ENCODE data around the gene OR5M11. TPM values are rescaled to one million over a fixed set of nuclear protein-coding genes. Genes with fewer than 3 reads are reported as not detected.

OR5M11 gene
- total and polyA plus RNA-seq, 2 donors from 2014 or later = not detected

DNA sequence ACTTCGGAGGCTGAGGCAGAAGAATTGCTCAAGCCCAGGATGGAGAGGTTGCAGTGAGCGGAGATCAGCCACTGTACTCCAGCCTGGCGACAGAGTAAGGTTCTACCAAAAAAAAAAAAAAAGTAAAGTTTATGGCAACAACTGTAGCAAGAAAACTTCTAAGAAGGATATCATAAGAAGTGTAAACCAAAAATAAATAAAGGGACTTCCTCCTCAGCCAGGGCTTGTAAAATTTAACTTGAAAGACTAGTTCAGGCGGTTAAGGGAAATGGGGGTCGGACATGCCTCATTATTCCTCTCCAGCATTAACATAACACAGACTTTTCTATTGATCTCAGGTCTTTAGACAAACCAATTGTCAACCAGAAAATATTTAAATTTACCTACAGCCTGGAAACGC lies 2.5 kb upstream of the OR5M11 start:
- Histone ChIP-seq H3K27me3 (ENCODE audit: control insufficient read depth, insufficient read depth, low read length) (no peaks in the 10 kb centered on the region), H3K4me1 (ENCODE audit: control insufficient read depth in 2 of 3, insufficient read depth in 2 of 3, low read depth in 1 of 3, low read length in 3 of 3) (no peaks in the 10 kb centered on the region), H3K27ac (ENCODE audit: low read depth in 2 of 2, low read length in 2 of 2) (no peak overlapping the region), H3K4me3 (ENCODE audit: low read length in 3 of 3) (no peak overlapping the region), H3K9ac (ENCODE audit: low read length in 3 of 3) (no peak overlapping the region), H3K36me3 (ENCODE audit: control insufficient read depth in 2 of 3, insufficient read depth in 3 of 3, low read length in 3 of 3) (no peaks in the 10 kb centered on the region), H3K9me3 (ENCODE audit: control insufficient read depth in 2 of 3, insufficient read depth in 1 of 3, low read length in 3 of 3) (peaks cover 0 to 2% (median 0%) of the 10 kb centered on the region in 3 donors)
- DNase-seq = no peak
- TF ChIP-seq, protein P1, sequence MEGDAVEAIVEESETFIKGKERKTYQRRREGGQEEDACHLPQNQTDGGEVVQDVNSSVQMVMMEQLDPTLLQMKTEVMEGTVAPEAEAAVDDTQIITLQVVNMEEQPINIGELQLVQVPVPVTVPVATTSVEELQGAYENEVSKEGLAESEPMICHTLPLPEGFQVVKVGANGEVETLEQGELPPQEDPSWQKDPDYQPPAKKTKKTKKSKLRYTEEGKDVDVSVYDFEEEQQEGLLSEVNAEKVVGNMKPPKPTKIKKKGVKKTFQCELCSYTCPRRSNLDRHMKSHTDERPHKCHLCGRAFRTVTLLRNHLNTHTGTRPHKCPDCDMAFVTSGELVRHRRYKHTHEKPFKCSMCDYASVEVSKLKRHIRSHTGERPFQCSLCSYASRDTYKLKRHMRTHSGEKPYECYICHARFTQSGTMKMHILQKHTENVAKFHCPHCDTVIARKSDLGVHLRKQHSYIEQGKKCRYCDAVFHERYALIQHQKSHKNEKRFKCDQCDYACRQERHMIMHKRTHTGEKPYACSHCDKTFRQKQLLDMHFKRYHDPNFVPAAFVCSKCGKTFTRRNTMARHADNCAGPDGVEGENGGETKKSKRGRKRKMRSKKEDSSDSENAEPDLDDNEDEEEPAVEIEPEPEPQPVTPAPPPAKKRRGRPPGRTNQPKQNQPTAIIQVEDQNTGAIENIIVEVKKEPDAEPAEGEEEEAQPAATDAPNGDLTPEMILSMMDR (IDR thresholded peaks at IDR 0.05; ENCODE audit: borderline replicate concordance, extremely low read depth, insufficient read depth) = no peak
- FAIRE-seq = no peak
- intact Hi-C loops (cut with DNase I) = no loop called here

DNA sequence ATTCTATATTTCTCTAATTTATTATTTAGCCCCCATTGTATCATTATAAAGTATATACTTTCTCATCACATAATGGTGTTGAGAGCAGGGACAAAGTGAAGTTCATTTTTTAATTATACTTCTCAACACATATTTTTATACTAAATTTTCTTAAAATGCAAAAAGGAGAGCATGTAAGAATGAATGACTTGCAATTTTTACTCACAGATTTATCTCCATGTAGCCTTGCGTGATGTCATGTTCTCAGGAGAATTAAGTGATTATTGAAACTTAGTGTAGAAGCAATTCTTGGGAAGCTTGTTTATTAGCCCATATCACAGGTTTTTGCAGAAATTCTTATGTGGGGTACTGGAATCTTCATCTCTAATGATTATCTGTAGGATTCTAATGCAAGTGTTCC lies 682 bp upstream of the OR5M11 start:
- Histone ChIP-seq H3K27ac (ENCODE audit: low read depth in 2 of 2, low read length in 2 of 2) (no peak overlapping the region), H3K36me3 (ENCODE audit: control insufficient read depth in 2 of 3, insufficient read depth in 3 of 3, low read length in 3 of 3) (no peaks in the 10 kb centered on the region), H3K9ac (ENCODE audit: low read length in 3 of 3) (no peak overlapping the region), H3K4me1 (ENCODE audit: control insufficient read depth in 2 of 3, insufficient read depth in 2 of 3, low read depth in 1 of 3, low read length in 3 of 3) (no peaks in the 10 kb centered on the region), H3K27me3 (ENCODE audit: control insufficient read depth, insufficient read depth, low read length) (no peaks in the 10 kb centered on the region), H3K4me3 (ENCODE audit: low read length in 3 of 3) (no peak overlapping the region), H3K9me3 (ENCODE audit: control insufficient read depth in 2 of 3, insufficient read depth in 1 of 3, low read length in 3 of 3) (peaks cover 0 to 2% (median 0%) of the 10 kb centered on the region in 3 donors)
- FAIRE-seq (no peak), DNase-seq (no peak)
- intact Hi-C loops (cut with DNase I) = no loop called here
- TF ChIP-seq, protein P1 (IDR thresholded peaks at IDR 0.05; ENCODE audit: borderline replicate concordance, extremely low read depth, insufficient read depth) = no peak

DNA sequence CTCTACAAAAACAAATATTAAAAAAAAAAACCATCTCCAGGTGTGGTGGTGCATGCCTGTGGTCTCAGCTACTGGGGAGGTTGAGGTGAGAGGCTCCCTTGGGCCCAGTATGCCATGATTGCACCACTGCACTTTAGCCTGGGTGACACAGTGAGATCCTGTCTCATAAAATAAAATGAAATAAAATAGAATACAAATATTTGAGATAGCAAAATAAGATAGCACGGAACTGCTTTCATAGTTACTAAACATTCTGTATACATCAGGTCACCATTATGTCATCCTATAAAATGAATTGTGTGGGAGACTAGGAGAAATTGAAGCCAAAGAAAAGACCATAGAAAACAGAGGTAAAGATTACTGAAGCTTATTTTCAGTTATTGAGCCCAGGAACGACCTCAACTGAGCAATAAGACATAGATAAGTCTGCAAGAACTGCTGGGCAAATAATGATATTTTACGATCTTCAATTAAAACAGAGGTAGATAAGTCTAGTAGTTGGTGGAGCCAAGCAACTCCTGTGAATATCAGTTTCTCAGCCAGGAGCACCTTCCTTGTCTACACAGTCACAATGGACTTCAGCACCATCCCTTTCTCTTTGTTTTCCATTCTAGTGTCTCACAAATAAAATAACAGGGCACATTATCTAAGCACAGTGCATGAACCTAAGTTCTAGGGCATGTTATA lies 9.9 kb downstream of the OR5M11 start:
- no peak overlapping the region for H3K27ac ChIP-seq (ENCODE audit: low read depth in 2 of 2, low read length in 2 of 2)
- no peak for FAIRE-seq
- intact Hi-C loops (cut with DNase I) = no loop called here
- H3K4me3 ChIP-seq (ENCODE audit: low read length in 3 of 3) = no peak overlapping the region
- no peaks in the 10 kb centered on the region for H3K4me1 ChIP-seq (ENCODE audit: control insufficient read depth in 2 of 3, insufficient read depth in 2 of 3, low read depth in 1 of 3, low read length in 3 of 3)
- H3K27me3 ChIP-seq (ENCODE audit: control insufficient read depth, insufficient read depth, low read length) = no peaks in the 10 kb centered on the region
- no peaks in the 10 kb centered on the region for H3K9me3 ChIP-seq (ENCODE audit: control insufficient read depth in 2 of 3, insufficient read depth in 1 of 3, low read length in 3 of 3)
- no peaks in the 10 kb centered on the region for H3K36me3 ChIP-seq (ENCODE audit: control insufficient read depth in 2 of 3, insufficient read depth in 3 of 3, low read length in 3 of 3)
- no peak for DNase-seq
- H3K9ac ChIP-seq (ENCODE audit: low read length in 3 of 3) = no peak overlapping the region
- TF ChIP-seq, protein P1 (IDR thresholded peaks at IDR 0.05; ENCODE audit: borderline replicate concordance, extremely low read depth, insufficient read depth) = no peak

DNA sequence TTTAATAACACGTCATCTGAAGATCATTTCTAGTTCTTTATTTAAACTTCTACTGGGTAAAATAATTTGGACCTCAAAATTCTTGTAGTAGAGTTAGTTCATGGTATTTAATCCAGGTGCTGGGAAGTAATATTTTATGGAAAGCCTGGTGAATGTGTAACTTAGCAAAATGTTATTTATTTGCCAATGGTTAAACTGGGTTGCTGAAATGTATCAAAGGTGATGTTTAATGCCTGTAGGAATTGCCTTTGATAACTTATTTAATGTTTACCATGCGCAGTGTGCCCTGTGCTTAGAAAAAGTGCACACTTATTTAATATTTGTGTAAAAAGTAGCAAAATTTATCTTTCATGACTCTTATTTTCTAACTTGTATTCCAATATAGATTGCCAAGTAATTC lies 11.2 kb downstream of the OR5M11 start:
- Histone ChIP-seq H3K27me3 (ENCODE audit: control insufficient read depth, insufficient read depth, low read length) (no peaks in the 10 kb centered on the region), H3K4me1 (ENCODE audit: control insufficient read depth in 2 of 3, insufficient read depth in 2 of 3, low read depth in 1 of 3, low read length in 3 of 3) (no peaks in the 10 kb centered on the region), H3K9ac (ENCODE audit: low read length in 3 of 3) (no peak overlapping the region), H3K36me3 (ENCODE audit: control insufficient read depth in 2 of 3, insufficient read depth in 3 of 3, low read length in 3 of 3) (no peaks in the 10 kb centered on the region), H3K27ac (ENCODE audit: low read depth in 2 of 2, low read length in 2 of 2) (no peak overlapping the region), H3K4me3 (ENCODE audit: low read length in 3 of 3) (no peak overlapping the region), H3K9me3 (ENCODE audit: control insufficient read depth in 2 of 3, insufficient read depth in 1 of 3, low read length in 3 of 3) (no peaks in the 10 kb centered on the region)
- DNase-seq = no peak
- FAIRE-seq = no peak
- intact Hi-C loops (cut with DNase I) = no loop called here
- TF ChIP-seq, protein P1 (IDR thresholded peaks at IDR 0.05; ENCODE audit: borderline replicate concordance, extremely low read depth, insufficient read depth) = no peak

Measured in kidney (tissue), 14 donors.